Thyroid gland (tissue), 4 donors: Measurements from ENCODE around the gene CISH.

ENCODE experiments used
- CTCF ChIP-seq, 6 experiments: fragments of 200-600 bp in 3 of 6; fragments of 450-650 bp in 3 of 6; sonication (generic) in 3 of 6; IDR thresholded peaks; one replicate each; pipeline ENCODE4 v1.5.1; 2016 to 2019; ENCODE audit warnings: antibody characterized with exemption in 6 of 6, mild to moderate bottlenecking in 2 of 6, inconsistent platforms in 1 of 6, moderate library complexity in 1 of 6
- POLR2A ChIP-seq, 2 donors: fragments of 450-650 bp; IDR thresholded peaks; one replicate each; pipeline ENCODE4 v1.6.1; 2017; ENCODE audit warnings: antibody characterized with exemption in 2 of 2, mild to moderate bottlenecking in 2 of 2, moderate library complexity in 1 of 2

DNA sequence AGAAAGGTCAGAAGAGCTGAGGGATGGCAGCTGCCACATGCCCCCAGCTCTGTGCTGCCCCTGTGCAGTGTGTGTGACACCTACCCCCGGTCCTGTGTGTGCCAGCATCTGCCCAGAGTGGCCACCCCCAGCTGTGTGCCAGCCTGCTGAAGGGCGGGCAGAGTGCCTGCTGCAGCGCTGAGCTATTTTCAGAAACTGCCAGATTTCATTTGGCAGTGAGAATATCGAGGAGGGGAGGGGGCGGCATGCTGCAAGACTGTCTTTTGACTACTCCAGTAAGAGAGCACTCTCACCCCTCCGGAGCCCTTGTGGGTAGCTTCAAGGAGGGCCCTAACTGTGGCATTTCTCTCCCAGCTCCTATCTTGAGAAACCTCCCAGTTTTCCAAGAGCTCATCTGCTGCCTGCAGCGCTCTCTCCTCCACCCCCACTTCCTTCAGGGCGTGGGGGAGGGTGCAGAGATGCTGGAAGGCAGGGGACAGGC is 37.9 kb upstream of the CISH start:
- TF ChIP-seq POLR2A (IDR thresholded peaks at IDR 0.05) (no peak), CTCF (IDR thresholded peaks at IDR 0.05) (no peak)
